VCaP (cell line): ENCODE measurements around the gene ANO5.
"Not testable (repeated sequence)": the region's sequence is repeated elsewhere in the genome, so short reads cannot be mapped to it uniquely, and the experiment has no call there.

Experiments
- H3K27ac ChIP-seq: fragments of 450-650 bp; 2 replicates; pipeline ENCODE4 v1.5.1; 2017
- TF ChIP-seq, protein P1 (sequence below): fragments of 450-650 bp; conservative IDR thresholded peaks from 2 replicates; pipeline ENCODE4 v1.5.1; 2017; ENCODE audit warnings: mild to moderate bottlenecking, moderate library complexity

ANO5 gene

GRCh38 chr11:22275600-22275999 is 82.7 kb downstream of the ANO5 start:
- TF ChIP-seq, protein P1, sequence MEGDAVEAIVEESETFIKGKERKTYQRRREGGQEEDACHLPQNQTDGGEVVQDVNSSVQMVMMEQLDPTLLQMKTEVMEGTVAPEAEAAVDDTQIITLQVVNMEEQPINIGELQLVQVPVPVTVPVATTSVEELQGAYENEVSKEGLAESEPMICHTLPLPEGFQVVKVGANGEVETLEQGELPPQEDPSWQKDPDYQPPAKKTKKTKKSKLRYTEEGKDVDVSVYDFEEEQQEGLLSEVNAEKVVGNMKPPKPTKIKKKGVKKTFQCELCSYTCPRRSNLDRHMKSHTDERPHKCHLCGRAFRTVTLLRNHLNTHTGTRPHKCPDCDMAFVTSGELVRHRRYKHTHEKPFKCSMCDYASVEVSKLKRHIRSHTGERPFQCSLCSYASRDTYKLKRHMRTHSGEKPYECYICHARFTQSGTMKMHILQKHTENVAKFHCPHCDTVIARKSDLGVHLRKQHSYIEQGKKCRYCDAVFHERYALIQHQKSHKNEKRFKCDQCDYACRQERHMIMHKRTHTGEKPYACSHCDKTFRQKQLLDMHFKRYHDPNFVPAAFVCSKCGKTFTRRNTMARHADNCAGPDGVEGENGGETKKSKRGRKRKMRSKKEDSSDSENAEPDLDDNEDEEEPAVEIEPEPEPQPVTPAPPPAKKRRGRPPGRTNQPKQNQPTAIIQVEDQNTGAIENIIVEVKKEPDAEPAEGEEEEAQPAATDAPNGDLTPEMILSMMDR, result no peak
- H3K27ac ChIP-seq, result no peak overlapping the region

- H3K27ac ChIP-seq, result no peak overlapping the region
- TF ChIP-seq, protein P1, result no peak
Measured at GRCh38 chr11:22276535-22276934, 83.7 kb downstream of the ANO5 start.

GRCh38 chr11:22284991-22285390 is 92.1 kb downstream of the ANO5 start:
- H3K27ac ChIP-seq, result not testable (repeated sequence)

DNA sequence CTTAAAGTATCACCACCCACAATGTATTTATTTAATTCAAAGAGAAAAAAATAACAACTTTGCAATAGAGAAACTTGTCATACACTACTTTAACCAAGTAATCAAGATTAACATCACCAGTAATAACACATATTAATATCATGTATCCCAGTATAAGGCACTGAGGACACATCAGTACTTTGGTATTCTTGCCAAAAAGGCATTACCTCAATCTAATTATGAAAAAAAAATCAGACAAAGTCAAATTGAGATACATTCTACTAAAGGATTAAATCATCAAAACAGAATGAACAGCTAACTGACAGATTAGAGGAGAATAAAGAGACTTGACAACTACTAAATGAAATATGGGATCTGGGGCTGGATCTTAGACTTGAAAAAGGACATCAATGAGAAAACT is 109.5 kb downstream of the ANO5 start:
- TF ChIP-seq, protein P1, result no peak
- no peak overlapping the region for H3K27ac ChIP-seq

DNA sequence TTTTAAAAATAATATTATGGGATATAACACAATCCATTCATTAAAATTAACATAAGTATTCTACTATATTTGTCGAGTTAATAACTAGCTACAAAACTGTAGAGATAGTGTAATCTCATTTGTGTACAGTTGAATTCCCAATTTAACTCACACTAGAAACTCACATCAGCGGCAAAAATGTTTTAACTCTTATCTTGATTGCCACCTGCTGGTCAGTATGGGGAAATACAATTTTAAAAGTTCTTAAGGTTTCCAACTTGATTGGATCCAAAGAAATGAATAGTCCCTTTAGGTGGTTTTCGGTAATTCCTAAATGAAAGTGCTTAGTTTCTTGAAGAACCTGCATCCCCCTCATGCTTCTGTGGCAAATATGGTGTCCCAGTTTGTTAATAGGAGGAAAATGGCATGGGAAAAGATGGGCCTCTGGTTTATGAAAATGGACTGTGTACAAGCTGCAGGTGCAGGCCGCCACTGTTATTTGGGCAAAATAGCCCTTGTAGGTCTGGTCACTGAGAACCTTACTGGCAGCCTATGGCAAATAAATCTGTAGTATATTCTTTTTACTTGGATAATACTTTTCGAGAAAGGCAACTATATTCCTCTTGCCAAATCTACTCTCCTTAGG is 111.6 kb downstream of the ANO5 start:
- no peak overlapping the region for H3K27ac ChIP-seq
- TF ChIP-seq, protein P1, result peak; percentile 72

GRCh38 chr11:22317656-22318055 is 124.8 kb downstream of the ANO5 start:
- H3K27ac ChIP-seq, result no peak overlapping the region
- TF ChIP-seq, protein P1, result no peak

GRCh38 chr11:22331771-22332170 is 138.9 kb downstream of the ANO5 start:
- TF ChIP-seq, protein P1, result peak; percentile 68
- no peak overlapping the region for H3K27ac ChIP-seq
